Liver (tissue), 9 donors: ENCODE measurements around the gene SLC4A5. TPM values are rescaled to one million over a fixed set of nuclear protein-coding genes. Genes with fewer than 3 reads are reported as not detected.
"Not testable (repeated sequence)": the region's sequence is repeated elsewhere in the genome, so short reads cannot be mapped to it uniquely, and the experiment has no call there.

Experiments used
- DNase-seq: peaks from one replicate; pipeline ENCODE4 v3.0.0-alpha.2; 2017; ENCODE audit warnings: low spot score
- H3K27ac ChIP-seq, 2 donors: one replicate each; pipeline ENCODE4 v1.7.0; 2013; ENCODE audit warnings: inconsistent platforms in 2 of 2, low read length in 2 of 2, control low read depth in 1 of 2, low read depth in 1 of 2, mild to moderate bottlenecking in 1 of 2
- H3K27me3 ChIP-seq, 4 donors: one replicate each; pipeline versions ENCODE4 v1.6.1 to v1.7.0; 2013; ENCODE audit warnings: low read length in 3 of 4, inconsistent platforms in 1 of 4, mild to moderate bottlenecking in 1 of 4, moderate library complexity in 1 of 4; ENCODE audit not compliant: control insufficient read depth in 4 of 4, insufficient read depth in 4 of 4
- H3K36me3 ChIP-seq, 4 donors: one replicate each; pipeline versions ENCODE4 v1.6.1 to v1.7.0; 2013; ENCODE audit warnings: low read length in 3 of 4, mild to moderate bottlenecking in 3 of 4, low read depth in 1 of 4, moderate library complexity in 1 of 4; ENCODE audit not compliant: control insufficient read depth in 4 of 4, insufficient read depth in 3 of 4
- H3K4me1 ChIP-seq, 4 donors: one replicate each; pipeline versions ENCODE4 v1.6.1 to v1.7.0; 2013; ENCODE audit warnings: low read length in 3 of 4, mild to moderate bottlenecking in 3 of 4, moderate library complexity in 1 of 4; ENCODE audit not compliant: control insufficient read depth in 4 of 4, insufficient read depth in 4 of 4
- H3K4me3 ChIP-seq, 3 donors: one replicate each; pipeline versions ENCODE4 v1.6.1 to v1.7.0; 2013; ENCODE audit warnings: low read length in 3 of 3, control low read depth in 1 of 3, low read depth in 1 of 3, mild to moderate bottlenecking in 1 of 3
- H3K9ac ChIP-seq, 2 donors: one replicate each; pipeline ENCODE4 v1.7.0; 2013; ENCODE audit warnings: low read length in 2 of 2, mild to moderate bottlenecking in 2 of 2, moderate library complexity in 2 of 2, control low read depth in 1 of 2, low read depth in 1 of 2
- H3K9me3 ChIP-seq, 4 donors: one replicate each; pipeline versions ENCODE4 v1.6.1 to v1.7.0; 2013; ENCODE audit warnings: low read length in 3 of 4; ENCODE audit not compliant: control insufficient read depth in 4 of 4
- EGR1 ChIP-seq, 2 donors: IDR thresholded peaks; 2 replicates each; pipeline ENCODE4 v1.6.1; 2016 to 2018; ENCODE audit warnings: antibody characterized with exemption in 2 of 2, low read depth in 2 of 2
- FOXA1 ChIP-seq: IDR thresholded peaks from 2 replicates; pipeline ENCODE4 v1.6.1; 2016; ENCODE audit warnings: antibody characterized with exemption
- FOXA2 ChIP-seq: IDR thresholded peaks from 2 replicates; pipeline ENCODE4 v1.6.1; 2016; ENCODE audit warnings: antibody characterized with exemption
- GABPA ChIP-seq, 2 donors: IDR thresholded peaks in 1 of 2; conservative IDR thresholded peaks in 1 of 2; 2 replicates each; pipeline ENCODE4 v1.6.1; 2016; ENCODE audit warnings: antibody characterized with exemption in 2 of 2, mild to moderate bottlenecking in 1 of 2, moderate library complexity in 1 of 2
- HNF4A ChIP-seq, 2 donors: conservative IDR thresholded peaks; 2 replicates each; pipeline ENCODE4 v1.6.1; 2016; ENCODE audit warnings: antibody characterized with exemption in 2 of 2, mild to moderate bottlenecking in 2 of 2
- HNF4G ChIP-seq: IDR thresholded peaks from 2 replicates; pipeline ENCODE4 v1.6.1; 2016; ENCODE audit warnings: antibody characterized with exemption
- JUND ChIP-seq, 2 donors: IDR thresholded peaks; 2 replicates each; pipeline ENCODE4 v1.6.1; 2016; ENCODE audit warnings: antibody characterized with exemption in 2 of 2
- NR2F2 ChIP-seq: IDR thresholded peaks from 2 replicates; pipeline ENCODE4 v1.6.1; 2016; ENCODE audit warnings: antibody characterized with exemption
- RXRA ChIP-seq, 2 donors: IDR thresholded peaks; 2 replicates each; pipeline ENCODE4 v1.6.1; 2017 to 2018; ENCODE audit warnings: antibody characterized with exemption in 2 of 2, mild to moderate bottlenecking in 1 of 2
- SP1 ChIP-seq: IDR thresholded peaks from 2 replicates; pipeline ENCODE4 v1.6.1; 2018; ENCODE audit warnings: antibody characterized with exemption, mild to moderate bottlenecking
- TAF1 ChIP-seq: conservative IDR thresholded peaks from 2 replicates; pipeline ENCODE4 v1.6.1; 2016; ENCODE audit warnings: antibody characterized with exemption, mild to moderate bottlenecking
- WGBS: extraction: QIAGEN DNeasy Blood & Tissue Kit; methylation state at CpG from one replicate; pipeline ENCODE4 v1.1.7; 2013; 5-methylcytosine and 5-hydroxymethylcytosine counted together
- polyA plus RNA-seq, 2 donors: library from polyadenylated mRNA; stranded (reverse) in 1 of 2; unstranded in 1 of 2; fragments of 200-250 nt in 1 of 2; fragments of >200 nt in 1 of 2; fragmentation: Nextera tagmentation in 1 of 2; extraction: Ambion mirVana in 1 of 2; gene quantifications; one replicate each; pipeline versions ENCODE4 v1.2.1 to v1.2.3, GENCODE V29; 2013 to 2015
- total RNA-seq, 2 donors: library from RNA; depleted of rRNA; stranded (reverse); fragments of >200 nt; gene quantifications; one replicate each; pipeline ENCODE4 v1.2.3, GENCODE V29; 2014
- TF ChIP-seq, protein P1 (sequence below): IDR thresholded peaks from 2 replicates; pipeline ENCODE4 v1.6.1; 2016; ENCODE audit warnings: antibody characterized with exemption
- TF ChIP-seq, protein P2 (sequence below): IDR thresholded peaks from 2 replicates; pipeline ENCODE4 v1.6.1; 2016; ENCODE audit warnings: antibody characterized with exemption, mild to moderate bottlenecking
- TF ChIP-seq, protein P3 (sequence below): fragments of 150-350 bp; IDR thresholded peaks from 2 replicates; pipeline ENCODE4 v1.5.1; 2017; ENCODE audit warnings: improper control_type of control experiment, low read depth, low read length; ENCODE audit not compliant: missing input control
- TF ChIP-seq, protein P4 (sequence below): IDR thresholded peaks from 2 replicates; pipeline ENCODE4 v1.6.1; 2016; ENCODE audit warnings: antibody characterized with exemption
- TF ChIP-seq, protein P5 (sequence below): IDR thresholded peaks from 2 replicates; pipeline ENCODE4 v1.6.1; 2016; ENCODE audit warnings: antibody characterized with exemption
- donor health status: healthy.
- donor health status: healthy.
- donor health status: healthy.
- donor health status: healthy.
- donor health status: healthy.

Gene SLC4A5
- total and polyA plus RNA-seq, 4 donors: 0.12 to 0.50 (median 0.29) TPM

DNA sequence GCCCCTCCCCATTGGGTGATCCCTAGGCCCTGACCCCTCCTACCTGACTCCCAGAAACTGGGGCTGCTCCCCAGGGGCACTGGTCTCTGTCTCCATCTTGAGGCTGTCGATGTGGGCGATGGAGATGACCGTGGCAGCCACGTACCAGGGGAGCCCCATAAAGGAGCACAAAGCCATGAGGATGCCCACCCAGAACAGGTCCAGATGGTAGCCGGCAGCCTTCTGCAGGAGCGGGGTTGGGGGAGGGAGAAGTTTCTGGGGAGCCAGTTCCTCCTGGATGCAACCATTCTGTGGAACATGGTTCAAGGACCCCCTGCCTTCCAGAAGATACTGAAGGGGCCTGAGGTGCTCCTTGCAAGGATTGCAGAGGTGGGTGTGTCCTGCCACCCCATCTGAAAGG, 110.8 kb downstream of the SLC4A5 start:
- Histone ChIP-seq H3K4me3 (no peak overlapping the region), H3K9me3 (no peaks in the 10 kb centered on the region), H3K27me3 (no peaks in the 10 kb centered on the region), H3K27ac (no peak overlapping the region), H3K9ac (no peak overlapping the region), H3K36me3 (no peaks in the 10 kb centered on the region), H3K4me1 (no peaks in the 10 kb centered on the region)
- no peak for DNase-seq
- 95% methylated on average over 6 of the region's 6 CpGs for WGBS
- TF ChIP-seq, protein P1, sequence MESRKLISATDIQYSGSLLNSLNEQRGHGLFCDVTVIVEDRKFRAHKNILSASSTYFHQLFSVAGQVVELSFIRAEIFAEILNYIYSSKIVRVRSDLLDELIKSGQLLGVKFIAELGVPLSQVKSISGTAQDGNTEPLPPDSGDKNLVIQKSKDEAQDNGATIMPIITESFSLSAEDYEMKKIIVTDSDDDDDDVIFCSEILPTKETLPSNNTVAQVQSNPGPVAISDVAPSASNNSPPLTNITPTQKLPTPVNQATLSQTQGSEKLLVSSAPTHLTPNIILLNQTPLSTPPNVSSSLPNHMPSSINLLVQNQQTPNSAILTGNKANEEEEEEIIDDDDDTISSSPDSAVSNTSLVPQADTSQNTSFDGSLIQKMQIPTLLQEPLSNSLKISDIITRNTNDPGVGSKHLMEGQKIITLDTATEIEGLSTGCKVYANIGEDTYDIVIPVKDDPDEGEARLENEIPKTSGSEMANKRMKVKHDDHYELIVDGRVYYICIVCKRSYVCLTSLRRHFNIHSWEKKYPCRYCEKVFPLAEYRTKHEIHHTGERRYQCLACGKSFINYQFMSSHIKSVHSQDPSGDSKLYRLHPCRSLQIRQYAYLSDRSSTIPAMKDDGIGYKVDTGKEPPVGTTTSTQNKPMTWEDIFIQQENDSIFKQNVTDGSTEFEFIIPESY: no peak
- TF ChIP-seq, protein P2, sequence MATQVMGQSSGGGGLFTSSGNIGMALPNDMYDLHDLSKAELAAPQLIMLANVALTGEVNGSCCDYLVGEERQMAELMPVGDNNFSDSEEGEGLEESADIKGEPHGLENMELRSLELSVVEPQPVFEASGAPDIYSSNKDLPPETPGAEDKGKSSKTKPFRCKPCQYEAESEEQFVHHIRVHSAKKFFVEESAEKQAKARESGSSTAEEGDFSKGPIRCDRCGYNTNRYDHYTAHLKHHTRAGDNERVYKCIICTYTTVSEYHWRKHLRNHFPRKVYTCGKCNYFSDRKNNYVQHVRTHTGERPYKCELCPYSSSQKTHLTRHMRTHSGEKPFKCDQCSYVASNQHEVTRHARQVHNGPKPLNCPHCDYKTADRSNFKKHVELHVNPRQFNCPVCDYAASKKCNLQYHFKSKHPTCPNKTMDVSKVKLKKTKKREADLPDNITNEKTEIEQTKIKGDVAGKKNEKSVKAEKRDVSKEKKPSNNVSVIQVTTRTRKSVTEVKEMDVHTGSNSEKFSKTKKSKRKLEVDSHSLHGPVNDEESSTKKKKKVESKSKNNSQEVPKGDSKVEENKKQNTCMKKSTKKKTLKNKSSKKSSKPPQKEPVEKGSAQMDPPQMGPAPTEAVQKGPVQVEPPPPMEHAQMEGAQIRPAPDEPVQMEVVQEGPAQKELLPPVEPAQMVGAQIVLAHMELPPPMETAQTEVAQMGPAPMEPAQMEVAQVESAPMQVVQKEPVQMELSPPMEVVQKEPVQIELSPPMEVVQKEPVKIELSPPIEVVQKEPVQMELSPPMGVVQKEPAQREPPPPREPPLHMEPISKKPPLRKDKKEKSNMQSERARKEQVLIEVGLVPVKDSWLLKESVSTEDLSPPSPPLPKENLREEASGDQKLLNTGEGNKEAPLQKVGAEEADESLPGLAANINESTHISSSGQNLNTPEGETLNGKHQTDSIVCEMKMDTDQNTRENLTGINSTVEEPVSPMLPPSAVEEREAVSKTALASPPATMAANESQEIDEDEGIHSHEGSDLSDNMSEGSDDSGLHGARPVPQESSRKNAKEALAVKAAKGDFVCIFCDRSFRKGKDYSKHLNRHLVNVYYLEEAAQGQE: no peak
- TF ChIP-seq RXRA (IDR thresholded peaks at IDR 0.05) (no peak), FOXA2 (no peak), TAF1 (no peak), JUND (IDR thresholded peaks at IDR 0.05) (no peak), EGR1 (IDR thresholded peaks at IDR 0.05; ENCODE audit: low read depth in 2 of 2) (no peak), GABPA (IDR thresholded peaks at IDR 0.05 in 1 of 2, conservative IDR thresholded peaks at IDR 0.05 in 1 of 2) (no peak), HNF4A (conservative IDR thresholded peaks at IDR 0.05) (no peak), SP1 (no peak), NR2F2 (no peak), HNF4G (no peak), FOXA1 (no peak)
- TF ChIP-seq, protein P3, sequence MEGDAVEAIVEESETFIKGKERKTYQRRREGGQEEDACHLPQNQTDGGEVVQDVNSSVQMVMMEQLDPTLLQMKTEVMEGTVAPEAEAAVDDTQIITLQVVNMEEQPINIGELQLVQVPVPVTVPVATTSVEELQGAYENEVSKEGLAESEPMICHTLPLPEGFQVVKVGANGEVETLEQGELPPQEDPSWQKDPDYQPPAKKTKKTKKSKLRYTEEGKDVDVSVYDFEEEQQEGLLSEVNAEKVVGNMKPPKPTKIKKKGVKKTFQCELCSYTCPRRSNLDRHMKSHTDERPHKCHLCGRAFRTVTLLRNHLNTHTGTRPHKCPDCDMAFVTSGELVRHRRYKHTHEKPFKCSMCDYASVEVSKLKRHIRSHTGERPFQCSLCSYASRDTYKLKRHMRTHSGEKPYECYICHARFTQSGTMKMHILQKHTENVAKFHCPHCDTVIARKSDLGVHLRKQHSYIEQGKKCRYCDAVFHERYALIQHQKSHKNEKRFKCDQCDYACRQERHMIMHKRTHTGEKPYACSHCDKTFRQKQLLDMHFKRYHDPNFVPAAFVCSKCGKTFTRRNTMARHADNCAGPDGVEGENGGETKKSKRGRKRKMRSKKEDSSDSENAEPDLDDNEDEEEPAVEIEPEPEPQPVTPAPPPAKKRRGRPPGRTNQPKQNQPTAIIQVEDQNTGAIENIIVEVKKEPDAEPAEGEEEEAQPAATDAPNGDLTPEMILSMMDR: no peak
- TF ChIP-seq, protein P4, sequence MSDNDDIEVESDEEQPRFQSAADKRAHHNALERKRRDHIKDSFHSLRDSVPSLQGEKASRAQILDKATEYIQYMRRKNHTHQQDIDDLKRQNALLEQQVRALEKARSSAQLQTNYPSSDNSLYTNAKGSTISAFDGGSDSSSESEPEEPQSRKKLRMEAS: no peak
- TF ChIP-seq, protein P5, sequence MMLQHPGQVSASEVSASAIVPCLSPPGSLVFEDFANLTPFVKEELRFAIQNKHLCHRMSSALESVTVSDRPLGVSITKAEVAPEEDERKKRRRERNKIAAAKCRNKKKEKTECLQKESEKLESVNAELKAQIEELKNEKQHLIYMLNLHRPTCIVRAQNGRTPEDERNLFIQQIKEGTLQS: no peak

DNA sequence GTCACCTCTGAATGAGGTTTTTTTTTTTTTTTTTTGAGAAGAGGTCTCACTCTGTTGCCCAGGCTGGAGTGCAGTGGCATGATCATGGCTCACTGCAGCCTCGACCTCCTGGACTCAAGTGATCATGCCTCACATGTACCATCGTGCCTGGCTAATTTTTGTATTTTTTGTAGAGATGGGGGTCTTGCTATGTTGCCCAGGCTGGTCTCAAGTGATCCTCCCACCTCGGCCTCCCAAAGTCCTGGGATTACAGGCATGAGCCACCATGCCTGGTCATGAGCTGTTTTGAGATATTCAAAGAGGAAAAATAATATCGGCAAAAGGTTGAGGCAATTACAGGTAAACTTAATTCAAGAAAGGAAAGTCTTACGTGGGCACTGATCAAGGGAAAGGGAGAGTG, 113.4 kb downstream of the SLC4A5 start:
- not testable (repeated sequence) for H3K9me3 ChIP-seq, DNase-seq, H3K4me1 ChIP-seq, H3K27me3 ChIP-seq, H3K9ac ChIP-seq, H3K36me3 ChIP-seq, H3K4me3 ChIP-seq, H3K27ac ChIP-seq
- WGBS: 93% methylated on average over 5 of the region's 5 CpGs
